HCT116 (cell line): ENCODE measurements around the gene MAP3K20.
"Not testable (repeated sequence)": the region's sequence is repeated elsewhere in the genome, so short reads cannot be mapped to it uniquely, and the experiment has no call there.

Experiments
- EZH2 ChIP-seq: fragments of 200-600 bp; sonication (generic); IDR thresholded peaks from 2 replicates; pipeline ENCODE4 v1.6.1; 2017; ENCODE audit warnings: antibody characterized with exemption, mixed run types
- TF ChIP-seq, protein P1 (sequence below), 3 experiments: fragments of 200-600 bp in 1 of 3; sonication (generic) in 1 of 3; IDR thresholded peaks in 2 of 3; conservative IDR thresholded peaks in 1 of 3; 2 replicates each; pipeline ENCODE4 v1.5.1; 2012 to 2017; ENCODE audit warnings: low read depth in 2 of 3, low read length in 2 of 3, antibody characterized with exemption in 1 of 3, borderline replicate concordance in 1 of 3, control low read depth in 1 of 3, mild to moderate bottlenecking in 1 of 3, mixed read lengths in 1 of 3, mixed run types in 1 of 3, moderate library complexity in 1 of 3; ENCODE audit not compliant: insufficient read depth in 1 of 3
- TF ChIP-seq, protein P2 (sequence below): IDR thresholded peaks from 2 replicates; pipeline ENCODE4 v1.6.1; 2012

DNA sequence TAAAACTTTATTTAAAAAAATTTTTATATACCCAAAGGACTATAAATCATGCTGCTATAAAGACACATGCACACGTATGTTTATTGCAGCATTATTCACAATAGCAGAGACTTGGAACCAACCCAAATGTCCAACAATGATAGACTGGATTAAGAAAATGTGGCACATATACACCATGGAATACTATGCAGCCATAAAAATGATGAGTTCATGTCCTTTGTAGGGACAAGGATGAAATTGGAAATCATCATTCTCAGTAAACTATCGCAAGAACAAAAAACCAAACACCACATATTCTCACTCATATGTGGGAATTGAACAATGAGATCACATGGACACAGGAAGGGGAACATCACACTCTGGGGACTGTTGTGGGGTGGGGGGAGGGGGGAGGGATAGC is 18.0 kb downstream of the MAP3K20 start:
- TF ChIP-seq, protein P1, sequence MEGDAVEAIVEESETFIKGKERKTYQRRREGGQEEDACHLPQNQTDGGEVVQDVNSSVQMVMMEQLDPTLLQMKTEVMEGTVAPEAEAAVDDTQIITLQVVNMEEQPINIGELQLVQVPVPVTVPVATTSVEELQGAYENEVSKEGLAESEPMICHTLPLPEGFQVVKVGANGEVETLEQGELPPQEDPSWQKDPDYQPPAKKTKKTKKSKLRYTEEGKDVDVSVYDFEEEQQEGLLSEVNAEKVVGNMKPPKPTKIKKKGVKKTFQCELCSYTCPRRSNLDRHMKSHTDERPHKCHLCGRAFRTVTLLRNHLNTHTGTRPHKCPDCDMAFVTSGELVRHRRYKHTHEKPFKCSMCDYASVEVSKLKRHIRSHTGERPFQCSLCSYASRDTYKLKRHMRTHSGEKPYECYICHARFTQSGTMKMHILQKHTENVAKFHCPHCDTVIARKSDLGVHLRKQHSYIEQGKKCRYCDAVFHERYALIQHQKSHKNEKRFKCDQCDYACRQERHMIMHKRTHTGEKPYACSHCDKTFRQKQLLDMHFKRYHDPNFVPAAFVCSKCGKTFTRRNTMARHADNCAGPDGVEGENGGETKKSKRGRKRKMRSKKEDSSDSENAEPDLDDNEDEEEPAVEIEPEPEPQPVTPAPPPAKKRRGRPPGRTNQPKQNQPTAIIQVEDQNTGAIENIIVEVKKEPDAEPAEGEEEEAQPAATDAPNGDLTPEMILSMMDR (IDR thresholded peaks at IDR 0.05 in 2 of 3, conservative IDR thresholded peaks at IDR 0.05 in 1 of 3; ENCODE audit: borderline replicate concordance in 1 of 3, insufficient read depth in 1 of 3, low read depth in 2 of 3, low read length in 2 of 3) = not testable (repeated sequence)
- not testable (repeated sequence) for TF ChIP-seq EZH2
- TF ChIP-seq, protein P2, sequence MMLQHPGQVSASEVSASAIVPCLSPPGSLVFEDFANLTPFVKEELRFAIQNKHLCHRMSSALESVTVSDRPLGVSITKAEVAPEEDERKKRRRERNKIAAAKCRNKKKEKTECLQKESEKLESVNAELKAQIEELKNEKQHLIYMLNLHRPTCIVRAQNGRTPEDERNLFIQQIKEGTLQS = not testable (repeated sequence)
